Liver (tissue), 9 donors: ENCODE data around the gene TGM4. TPM values are rescaled to one million over a fixed set of nuclear protein-coding genes. Genes with fewer than 3 reads are reported as not detected.

Experiments used
- DNase-seq: peaks from one replicate; pipeline ENCODE4 v3.0.0-alpha.2; 2017; ENCODE audit warnings: low spot score
- H3K27ac ChIP-seq, 2 donors: one replicate each; pipeline ENCODE4 v1.7.0; 2013; ENCODE audit warnings: inconsistent platforms in 2 of 2, low read length in 2 of 2, control low read depth in 1 of 2, low read depth in 1 of 2, mild to moderate bottlenecking in 1 of 2
- H3K27me3 ChIP-seq, 4 donors: one replicate each; pipeline versions ENCODE4 v1.6.1 to v1.7.0; 2013; ENCODE audit warnings: low read length in 3 of 4, inconsistent platforms in 1 of 4, mild to moderate bottlenecking in 1 of 4, moderate library complexity in 1 of 4; ENCODE audit not compliant: control insufficient read depth in 4 of 4, insufficient read depth in 4 of 4
- H3K36me3 ChIP-seq, 4 donors: one replicate each; pipeline versions ENCODE4 v1.6.1 to v1.7.0; 2013; ENCODE audit warnings: low read length in 3 of 4, mild to moderate bottlenecking in 3 of 4, low read depth in 1 of 4, moderate library complexity in 1 of 4; ENCODE audit not compliant: control insufficient read depth in 4 of 4, insufficient read depth in 3 of 4
- H3K4me1 ChIP-seq, 4 donors: one replicate each; pipeline versions ENCODE4 v1.6.1 to v1.7.0; 2013; ENCODE audit warnings: low read length in 3 of 4, mild to moderate bottlenecking in 3 of 4, moderate library complexity in 1 of 4; ENCODE audit not compliant: control insufficient read depth in 4 of 4, insufficient read depth in 4 of 4
- H3K4me3 ChIP-seq, 3 donors: one replicate each; pipeline versions ENCODE4 v1.6.1 to v1.7.0; 2013; ENCODE audit warnings: low read length in 3 of 3, control low read depth in 1 of 3, low read depth in 1 of 3, mild to moderate bottlenecking in 1 of 3
- H3K9ac ChIP-seq, 2 donors: one replicate each; pipeline ENCODE4 v1.7.0; 2013; ENCODE audit warnings: low read length in 2 of 2, mild to moderate bottlenecking in 2 of 2, moderate library complexity in 2 of 2, control low read depth in 1 of 2, low read depth in 1 of 2
- H3K9me3 ChIP-seq, 4 donors: one replicate each; pipeline versions ENCODE4 v1.6.1 to v1.7.0; 2013; ENCODE audit warnings: low read length in 3 of 4; ENCODE audit not compliant: control insufficient read depth in 4 of 4
- FOXA1 ChIP-seq: IDR thresholded peaks from 2 replicates; pipeline ENCODE4 v1.6.1; 2016; ENCODE audit warnings: antibody characterized with exemption
- FOXA2 ChIP-seq: IDR thresholded peaks from 2 replicates; pipeline ENCODE4 v1.6.1; 2016; ENCODE audit warnings: antibody characterized with exemption
- GABPA ChIP-seq, 2 donors: IDR thresholded peaks in 1 of 2; conservative IDR thresholded peaks in 1 of 2; 2 replicates each; pipeline ENCODE4 v1.6.1; 2016; ENCODE audit warnings: antibody characterized with exemption in 2 of 2, mild to moderate bottlenecking in 1 of 2, moderate library complexity in 1 of 2
- HNF4A ChIP-seq, 2 donors: conservative IDR thresholded peaks; 2 replicates each; pipeline ENCODE4 v1.6.1; 2016; ENCODE audit warnings: antibody characterized with exemption in 2 of 2, mild to moderate bottlenecking in 2 of 2
- HNF4G ChIP-seq: IDR thresholded peaks from 2 replicates; pipeline ENCODE4 v1.6.1; 2016; ENCODE audit warnings: antibody characterized with exemption
- NR2F2 ChIP-seq: IDR thresholded peaks from 2 replicates; pipeline ENCODE4 v1.6.1; 2016; ENCODE audit warnings: antibody characterized with exemption
- SP1 ChIP-seq: IDR thresholded peaks from 2 replicates; pipeline ENCODE4 v1.6.1; 2018; ENCODE audit warnings: antibody characterized with exemption, mild to moderate bottlenecking
- TAF1 ChIP-seq: conservative IDR thresholded peaks from 2 replicates; pipeline ENCODE4 v1.6.1; 2016; ENCODE audit warnings: antibody characterized with exemption, mild to moderate bottlenecking
- YY1 ChIP-seq: IDR thresholded peaks from 2 replicates; pipeline ENCODE4 v1.6.1; 2016; ENCODE audit warnings: antibody characterized with exemption, mild to moderate bottlenecking
- WGBS: extraction: QIAGEN DNeasy Blood & Tissue Kit; methylation state at CpG from one replicate; pipeline ENCODE4 v1.1.7; 2013; 5-methylcytosine and 5-hydroxymethylcytosine counted together
- polyA plus RNA-seq, 2 donors: library from polyadenylated mRNA; stranded (reverse) in 1 of 2; unstranded in 1 of 2; fragments of 200-250 nt in 1 of 2; fragments of >200 nt in 1 of 2; fragmentation: Nextera tagmentation in 1 of 2; extraction: Ambion mirVana in 1 of 2; gene quantifications; one replicate each; pipeline versions ENCODE4 v1.2.1 to v1.2.3, GENCODE V29; 2013 to 2015
- total RNA-seq, 2 donors: library from RNA; depleted of rRNA; stranded (reverse); fragments of >200 nt; gene quantifications; one replicate each; pipeline ENCODE4 v1.2.3, GENCODE V29; 2014
- TF ChIP-seq, protein P1 (sequence below): IDR thresholded peaks from 2 replicates; pipeline ENCODE4 v1.6.1; 2016; ENCODE audit warnings: antibody characterized with exemption, mild to moderate bottlenecking
- TF ChIP-seq, protein P2 (sequence below): IDR thresholded peaks from 2 replicates; pipeline ENCODE4 v1.6.1; 2016; ENCODE audit warnings: antibody characterized with exemption
- TF ChIP-seq, protein P3 (sequence below): IDR thresholded peaks from 2 replicates; pipeline ENCODE4 v1.6.1; 2016; ENCODE audit warnings: antibody characterized with exemption
- TF ChIP-seq, protein P4 (sequence below): IDR thresholded peaks from 2 replicates; pipeline ENCODE4 v1.6.1; 2016; ENCODE audit warnings: antibody characterized with exemption
- donor health status: healthy.
- donor health status: healthy.
- donor health status: healthy.
- donor health status: healthy.
- donor health status: healthy.

TGM4 gene
- total and polyA plus RNA-seq, 4 donors, result not detected

DNA sequence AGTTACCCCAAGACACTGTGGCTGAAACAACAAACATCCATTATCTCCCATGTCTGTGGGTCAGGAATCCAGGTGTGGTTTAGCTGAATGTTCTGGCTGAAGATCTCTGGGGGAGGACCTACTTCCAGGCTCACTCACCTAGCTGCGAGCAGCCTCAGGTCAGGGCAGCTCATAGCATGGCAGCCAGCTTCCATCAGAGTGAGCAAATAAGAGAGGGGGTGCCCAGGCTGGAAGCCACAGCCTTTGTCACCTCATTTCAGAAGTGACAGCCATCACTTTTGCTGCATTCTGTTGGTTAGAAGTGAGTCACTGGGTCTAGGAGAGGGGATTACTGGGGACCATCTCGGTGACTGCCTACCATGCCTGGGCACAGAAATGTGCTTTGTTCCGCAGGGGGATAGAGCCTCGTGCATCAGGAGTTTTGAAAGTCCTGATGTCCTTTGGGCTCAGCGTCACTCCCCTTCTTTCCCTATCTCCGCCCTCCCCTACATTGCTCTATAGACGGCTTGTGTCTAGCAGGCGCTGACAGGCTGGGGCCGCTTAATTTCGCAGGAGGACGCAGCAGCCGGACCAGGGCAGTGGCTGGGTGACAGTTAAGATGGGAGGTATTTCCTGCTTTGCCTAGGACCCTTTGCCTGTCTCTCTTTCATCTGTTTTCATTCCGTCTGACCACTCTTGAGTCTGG lies 25.4 kb downstream of the TGM4 start:
- 68% methylated on average over 13 of the region's 13 CpGs for WGBS
- no peak overlapping the region for H3K4me3 ChIP-seq
- no peaks in the 10 kb centered on the region for H3K4me1 ChIP-seq
- H3K27me3 ChIP-seq, result no peaks in the 10 kb centered on the region
- H3K9ac ChIP-seq, result no peak overlapping the region
- H3K36me3 ChIP-seq, result no peaks in the 10 kb centered on the region
- DNase-seq, result no peak
- no peaks in the 10 kb centered on the region for H3K9me3 ChIP-seq
- H3K27ac ChIP-seq, result no peak overlapping the region
- no peak for TF ChIP-seq SP1

DNA sequence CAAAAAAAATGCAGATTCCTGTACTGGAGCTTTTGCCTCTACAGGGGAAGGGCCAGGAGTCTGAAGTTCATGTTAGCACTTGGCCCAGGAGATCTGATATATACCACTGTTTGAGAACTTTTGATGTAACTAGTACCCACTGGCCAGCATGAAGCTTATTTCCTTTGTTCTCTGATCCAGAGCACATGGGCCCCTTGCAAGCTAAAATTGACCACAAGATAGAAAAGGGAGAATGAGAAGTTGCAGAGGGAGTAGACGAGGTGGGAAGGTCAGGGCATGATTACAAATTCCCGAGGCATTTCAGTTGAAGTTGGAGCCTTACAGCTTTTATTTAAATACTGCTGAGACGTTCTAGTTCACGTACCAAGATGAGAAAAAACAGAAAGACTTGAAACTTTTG lies 28.2 kb downstream of the TGM4 start:
- Histone ChIP-seq H3K27me3 (no peaks in the 10 kb centered on the region), H3K9ac (no peak overlapping the region), H3K4me3 (no peak overlapping the region), H3K27ac (no peak overlapping the region), H3K36me3 (no peaks in the 10 kb centered on the region), H3K9me3 (no peaks in the 10 kb centered on the region), H3K4me1 (no peaks in the 10 kb centered on the region)
- no peak for TF ChIP-seq HNF4A (conservative IDR thresholded peaks at IDR 0.05)
- TF ChIP-seq, protein P1, sequence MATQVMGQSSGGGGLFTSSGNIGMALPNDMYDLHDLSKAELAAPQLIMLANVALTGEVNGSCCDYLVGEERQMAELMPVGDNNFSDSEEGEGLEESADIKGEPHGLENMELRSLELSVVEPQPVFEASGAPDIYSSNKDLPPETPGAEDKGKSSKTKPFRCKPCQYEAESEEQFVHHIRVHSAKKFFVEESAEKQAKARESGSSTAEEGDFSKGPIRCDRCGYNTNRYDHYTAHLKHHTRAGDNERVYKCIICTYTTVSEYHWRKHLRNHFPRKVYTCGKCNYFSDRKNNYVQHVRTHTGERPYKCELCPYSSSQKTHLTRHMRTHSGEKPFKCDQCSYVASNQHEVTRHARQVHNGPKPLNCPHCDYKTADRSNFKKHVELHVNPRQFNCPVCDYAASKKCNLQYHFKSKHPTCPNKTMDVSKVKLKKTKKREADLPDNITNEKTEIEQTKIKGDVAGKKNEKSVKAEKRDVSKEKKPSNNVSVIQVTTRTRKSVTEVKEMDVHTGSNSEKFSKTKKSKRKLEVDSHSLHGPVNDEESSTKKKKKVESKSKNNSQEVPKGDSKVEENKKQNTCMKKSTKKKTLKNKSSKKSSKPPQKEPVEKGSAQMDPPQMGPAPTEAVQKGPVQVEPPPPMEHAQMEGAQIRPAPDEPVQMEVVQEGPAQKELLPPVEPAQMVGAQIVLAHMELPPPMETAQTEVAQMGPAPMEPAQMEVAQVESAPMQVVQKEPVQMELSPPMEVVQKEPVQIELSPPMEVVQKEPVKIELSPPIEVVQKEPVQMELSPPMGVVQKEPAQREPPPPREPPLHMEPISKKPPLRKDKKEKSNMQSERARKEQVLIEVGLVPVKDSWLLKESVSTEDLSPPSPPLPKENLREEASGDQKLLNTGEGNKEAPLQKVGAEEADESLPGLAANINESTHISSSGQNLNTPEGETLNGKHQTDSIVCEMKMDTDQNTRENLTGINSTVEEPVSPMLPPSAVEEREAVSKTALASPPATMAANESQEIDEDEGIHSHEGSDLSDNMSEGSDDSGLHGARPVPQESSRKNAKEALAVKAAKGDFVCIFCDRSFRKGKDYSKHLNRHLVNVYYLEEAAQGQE, result no peak
- no peak for TF ChIP-seq TAF1
- TF ChIP-seq SP1, result no peak
- no peak for TF ChIP-seq NR2F2
- TF ChIP-seq, protein P2, sequence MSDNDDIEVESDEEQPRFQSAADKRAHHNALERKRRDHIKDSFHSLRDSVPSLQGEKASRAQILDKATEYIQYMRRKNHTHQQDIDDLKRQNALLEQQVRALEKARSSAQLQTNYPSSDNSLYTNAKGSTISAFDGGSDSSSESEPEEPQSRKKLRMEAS, result no peak
- TF ChIP-seq FOXA2, result no peak
- no peak for TF ChIP-seq YY1
- TF ChIP-seq HNF4G, result no peak
- TF ChIP-seq, protein P3, sequence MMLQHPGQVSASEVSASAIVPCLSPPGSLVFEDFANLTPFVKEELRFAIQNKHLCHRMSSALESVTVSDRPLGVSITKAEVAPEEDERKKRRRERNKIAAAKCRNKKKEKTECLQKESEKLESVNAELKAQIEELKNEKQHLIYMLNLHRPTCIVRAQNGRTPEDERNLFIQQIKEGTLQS, result no peak
- no peak for TF ChIP-seq GABPA (IDR thresholded peaks at IDR 0.05 in 1 of 2, conservative IDR thresholded peaks at IDR 0.05 in 1 of 2)
- TF ChIP-seq, protein P4, sequence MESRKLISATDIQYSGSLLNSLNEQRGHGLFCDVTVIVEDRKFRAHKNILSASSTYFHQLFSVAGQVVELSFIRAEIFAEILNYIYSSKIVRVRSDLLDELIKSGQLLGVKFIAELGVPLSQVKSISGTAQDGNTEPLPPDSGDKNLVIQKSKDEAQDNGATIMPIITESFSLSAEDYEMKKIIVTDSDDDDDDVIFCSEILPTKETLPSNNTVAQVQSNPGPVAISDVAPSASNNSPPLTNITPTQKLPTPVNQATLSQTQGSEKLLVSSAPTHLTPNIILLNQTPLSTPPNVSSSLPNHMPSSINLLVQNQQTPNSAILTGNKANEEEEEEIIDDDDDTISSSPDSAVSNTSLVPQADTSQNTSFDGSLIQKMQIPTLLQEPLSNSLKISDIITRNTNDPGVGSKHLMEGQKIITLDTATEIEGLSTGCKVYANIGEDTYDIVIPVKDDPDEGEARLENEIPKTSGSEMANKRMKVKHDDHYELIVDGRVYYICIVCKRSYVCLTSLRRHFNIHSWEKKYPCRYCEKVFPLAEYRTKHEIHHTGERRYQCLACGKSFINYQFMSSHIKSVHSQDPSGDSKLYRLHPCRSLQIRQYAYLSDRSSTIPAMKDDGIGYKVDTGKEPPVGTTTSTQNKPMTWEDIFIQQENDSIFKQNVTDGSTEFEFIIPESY, result no peak
- TF ChIP-seq FOXA1, result no peak
- DNase-seq, result no peak
- 70% methylated on average over 4 of the region's 4 CpGs for WGBS
